GM21576 (cell line): ENCODE data around the gene CAMLG.
"Not testable (repeated sequence)": the region's sequence is repeated elsewhere in the genome, so short reads cannot be mapped to it uniquely, and the experiment has no call there.

ENCODE experiments used
- ATAC-seq: cut with Tn5 transposase; IDR thresholded peaks from one replicate; pipeline ENCODE4 v1.9.1; 2021; ENCODE audit warnings: mild to moderate bottlenecking, moderate library complexity; ENCODE audit not compliant: unreplicated experiment

CAMLG gene

DNA sequence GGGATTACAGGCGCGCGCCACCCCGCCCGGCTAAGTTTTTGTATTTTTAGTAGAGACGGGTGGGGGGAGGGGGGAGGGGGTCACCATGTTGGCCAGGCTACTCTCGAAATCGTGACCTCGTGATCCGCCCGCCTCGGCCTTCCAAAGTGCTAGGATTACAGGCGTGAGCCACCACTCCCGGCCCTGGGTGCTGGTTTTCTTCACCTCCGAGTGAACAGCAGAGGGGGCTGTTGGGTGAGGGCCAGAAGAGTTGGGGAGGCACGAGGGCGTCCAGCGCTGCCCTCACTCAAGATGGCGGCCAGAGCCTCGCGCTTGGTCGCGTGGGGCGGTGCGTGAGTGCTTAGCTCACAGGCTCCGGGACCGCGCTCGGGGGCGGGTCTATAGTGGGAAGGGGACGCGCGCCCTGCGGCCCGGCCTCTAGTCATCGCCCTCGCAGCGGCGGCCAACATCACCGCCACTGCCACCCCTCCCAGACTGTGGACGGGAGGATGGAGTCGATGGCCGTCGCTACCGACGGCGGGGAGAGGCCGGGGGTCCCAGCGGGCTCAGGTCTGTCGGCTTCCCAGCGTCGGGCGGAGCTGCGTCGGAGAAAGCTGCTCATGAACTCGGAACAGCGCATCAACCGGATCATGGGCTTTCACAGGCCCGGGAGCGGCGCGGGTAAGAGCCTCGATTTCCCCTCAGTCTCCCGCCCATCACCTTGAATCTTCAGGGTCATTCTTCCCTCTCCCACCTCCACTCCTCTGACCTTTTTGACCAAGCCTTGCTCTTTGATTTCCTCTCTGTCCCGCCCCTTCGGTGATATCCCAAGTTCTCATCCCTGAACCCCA lies at the start of gene CAMLG:
Gene CAMLG, plus strand, starts transcription at position 416 of the 830 bp plus-strand sequence. Its CDS starts 73 bp downstream, at position 489.
- peak; percentile 94 for ATAC-seq

DNA sequence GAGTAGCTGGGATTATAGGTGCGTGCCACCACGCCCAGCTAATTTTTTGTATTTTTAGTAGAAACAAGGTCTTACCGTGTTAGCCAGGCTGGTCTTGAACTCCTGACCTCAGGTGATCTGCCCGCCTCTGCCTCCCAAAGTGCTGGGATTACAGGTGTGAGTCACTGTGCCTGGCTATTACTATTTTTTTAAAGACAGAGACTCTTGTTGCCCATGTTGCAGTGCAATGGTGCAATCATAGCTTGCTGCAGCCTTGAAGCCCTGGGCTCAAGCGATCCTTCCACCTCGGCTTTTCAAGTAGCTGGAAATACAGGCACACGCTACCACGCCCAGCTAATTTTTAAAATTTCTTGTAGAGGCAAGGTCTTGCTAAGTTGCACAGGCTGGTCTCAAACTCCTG lies 48.2 kb upstream of the CAMLG start:
- not testable (repeated sequence) for ATAC-seq

DNA sequence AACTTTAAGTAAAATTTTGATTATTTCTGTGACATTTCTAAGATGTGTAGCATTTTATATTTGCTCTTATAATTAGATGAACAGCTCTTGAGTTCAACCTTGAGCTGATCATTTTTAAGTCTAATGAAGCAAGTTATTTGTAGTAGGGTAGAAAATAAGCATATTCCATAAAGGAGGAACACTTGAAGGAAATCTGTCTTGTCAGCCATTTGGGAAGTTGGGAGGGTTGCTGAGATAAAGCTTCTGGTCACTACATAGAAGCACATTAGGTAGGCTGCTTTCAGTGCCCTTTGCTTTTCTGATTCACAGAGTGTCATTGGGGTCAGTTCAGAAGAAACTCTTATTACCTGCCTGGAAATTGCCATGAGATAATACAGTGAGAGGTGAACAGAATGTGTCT lies 45.6 kb upstream of the CAMLG start:
- no peak for ATAC-seq

GRCh38 chr5:134708301-134708700 lies 30.0 kb upstream of the CAMLG start:
- ATAC-seq = no peak

GRCh38 chr5:134714120-134714519 lies 24.2 kb upstream of the CAMLG start:
- ATAC-seq = no peak

- ATAC-seq = no peak
Measured at GRCh38 chr5:134714541-134714940, 23.8 kb upstream of the CAMLG start.

GRCh38 chr5:134715466-134715865 lies 22.9 kb upstream of the CAMLG start:
- not testable (repeated sequence) for ATAC-seq

GRCh38 chr5:134724872-134725271 lies 13.5 kb upstream of the CAMLG start:
- no peak for ATAC-seq

DNA sequence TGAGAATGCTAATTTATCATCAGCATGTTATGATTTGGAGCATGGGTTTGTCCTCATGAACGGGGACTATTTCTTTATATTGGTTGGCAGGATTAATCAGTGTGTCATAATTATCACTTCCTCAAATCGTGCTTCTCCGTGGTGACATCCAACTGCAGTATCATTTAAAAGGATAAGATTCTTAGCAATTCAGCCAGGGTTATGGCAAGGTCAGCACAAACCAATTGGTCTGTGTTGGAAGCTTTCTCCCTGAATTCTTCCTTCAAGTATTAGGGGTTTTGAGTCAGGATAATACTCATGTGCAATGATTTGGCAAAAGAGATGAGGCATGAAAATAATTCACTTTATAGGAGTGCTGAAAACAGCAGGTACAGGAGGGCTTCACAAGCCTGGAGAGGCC lies 5.5 kb upstream of the CAMLG start:
- no peak for ATAC-seq

GRCh38 chr5:134735243-134735642 lies 3.1 kb upstream of the CAMLG start:
- no peak for ATAC-seq

- ATAC-seq = no peak
Measured at GRCh38 chr5:134736173-134736812, 2.1 kb upstream of the CAMLG start.

- no peak for ATAC-seq
Measured at GRCh38 chr5:134738963-134739661, 764 bp downstream of the CAMLG start.

GRCh38 chr5:134741052-134741451 lies 2.7 kb downstream of the CAMLG start:
- no peak for ATAC-seq

DNA sequence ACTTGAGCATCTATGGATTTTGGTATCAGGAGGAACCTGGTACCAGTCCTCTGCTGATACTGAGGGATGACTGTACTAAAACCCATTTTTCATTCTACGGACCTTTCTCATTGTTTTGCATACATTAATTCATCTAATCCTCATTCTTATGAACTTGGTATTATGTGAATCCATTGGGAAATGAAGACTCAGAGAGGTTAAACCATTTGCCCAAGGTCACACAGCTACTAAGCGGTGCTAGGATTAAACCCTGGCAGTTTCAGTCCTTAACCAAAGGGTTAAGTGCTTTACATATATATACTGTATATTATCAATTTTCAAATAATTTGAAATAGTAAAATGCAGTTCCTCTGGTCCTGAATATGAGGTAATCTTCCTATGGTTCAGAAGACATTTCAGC lies 3.8 kb downstream of the CAMLG start:
- no peak for ATAC-seq

DNA sequence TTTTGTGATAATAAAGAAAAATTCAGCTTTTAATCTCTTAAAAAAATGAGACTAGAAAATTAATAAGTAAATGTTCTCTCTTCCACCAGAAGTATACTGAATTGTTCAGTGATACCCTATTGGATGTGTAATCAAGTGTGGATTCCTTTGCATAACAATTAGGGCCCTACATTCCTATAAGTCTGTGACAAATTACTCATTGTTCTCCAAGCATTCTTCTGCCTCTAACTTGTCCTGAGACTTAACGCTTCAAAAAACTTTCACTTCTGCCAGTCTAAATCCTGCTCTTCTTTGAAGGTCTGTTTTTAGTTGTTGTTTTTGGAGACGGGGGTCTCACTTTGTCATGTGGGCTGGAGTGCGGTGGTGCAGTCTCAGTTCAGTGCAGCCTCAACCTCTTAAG lies 11.1 kb downstream of the CAMLG start:
- ATAC-seq = no peak

DNA sequence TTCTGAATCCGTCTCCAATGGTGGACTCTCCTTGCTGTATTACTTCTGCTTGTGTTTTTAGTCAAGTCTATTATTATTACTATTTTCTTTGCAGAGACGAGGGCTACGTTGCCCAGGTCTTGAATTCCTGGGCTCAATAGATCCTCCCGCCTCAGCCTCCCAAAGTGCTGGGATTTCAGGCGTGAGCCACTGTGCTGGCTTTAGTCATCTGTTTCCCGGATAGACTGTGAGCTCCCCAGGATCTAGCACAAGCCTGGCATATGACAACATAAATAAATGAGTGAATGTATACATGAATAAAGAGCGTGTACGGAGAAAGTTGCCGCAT lies 19.8 kb downstream of the CAMLG start:
- no peak for ATAC-seq

- peak; percentile 97 for ATAC-seq
Measured at GRCh38 chr5:134758504-134759341, 20.4 kb downstream of the CAMLG start, which contains the start of gene DDX46. Gene DDX46, plus strand, starts transcription at chr5:134758779. Its CDS starts 160 bp downstream, at chr5:134758939.

- not testable (repeated sequence) for ATAC-seq
Measured at GRCh38 chr5:134767528-134768291, 29.4 kb downstream of the CAMLG start.

DNA sequence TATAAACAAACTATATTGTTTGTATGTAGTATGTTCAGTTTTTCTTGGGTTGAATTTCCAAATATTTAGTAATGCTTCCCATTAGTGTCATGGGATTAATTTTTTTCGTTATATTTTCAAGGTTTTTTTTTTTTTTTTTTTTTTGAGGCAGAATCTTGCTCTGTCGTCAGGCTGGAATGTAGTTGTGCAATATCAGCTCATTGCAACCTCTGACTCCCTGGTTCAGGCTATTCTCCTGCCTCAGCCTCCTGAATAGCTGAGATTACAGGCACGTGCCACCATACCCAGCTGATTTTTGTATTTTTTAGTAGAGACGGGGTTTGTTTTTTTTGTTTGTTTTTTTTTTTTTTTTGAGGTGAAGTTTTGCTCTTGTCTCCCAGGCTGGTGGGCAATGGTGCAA lies 30.9 kb downstream of the CAMLG start:
- no peak for ATAC-seq

- ATAC-seq = no peak
Measured at GRCh38 chr5:134772461-134773125, 34.2 kb downstream of the CAMLG start.
